Osteocyte (in vitro differentiated cells): Measurements from ENCODE around the gene PIK3C3. TPM values are rescaled to one million over a fixed set of nuclear protein-coding genes. Genes with fewer than 3 reads are reported as not detected.

Source experiments
- DNase-seq: peaks from one replicate; pipeline ENCODE4 v3.0.0; 2021; ENCODE audit warnings: mixed read lengths; ENCODE audit not compliant: unreplicated experiment; ENCODE audit errors: extremely low spot score
- H3K27ac Mint-ChIP-seq: one replicate; pipeline ENCODE4 v1.8.0; 2021; ENCODE audit warnings: mild to moderate bottlenecking, mixed read lengths; ENCODE audit not compliant: unreplicated experiment
- H3K27me3 Mint-ChIP-seq: one replicate; pipeline ENCODE4 v1.8.0; 2021; ENCODE audit warnings: mixed read lengths; ENCODE audit not compliant: unreplicated experiment
- H3K36me3 Mint-ChIP-seq: one replicate; pipeline ENCODE4 v1.8.0; 2021; ENCODE audit warnings: mixed read lengths; ENCODE audit not compliant: unreplicated experiment
- H3K4me1 Mint-ChIP-seq: one replicate; pipeline ENCODE4 v1.8.0; 2021; ENCODE audit warnings: mixed read lengths; ENCODE audit not compliant: unreplicated experiment
- H3K4me3 Mint-ChIP-seq: one replicate; pipeline ENCODE4 v1.8.0; 2021; ENCODE audit warnings: mild to moderate bottlenecking, moderate library complexity, mixed read lengths; ENCODE audit not compliant: unreplicated experiment
- H3K9me3 Mint-ChIP-seq: one replicate; pipeline ENCODE4 v1.8.0; 2021; ENCODE audit warnings: mixed read lengths; ENCODE audit not compliant: unreplicated experiment
- total RNA-seq: library from RNA; stranded (reverse); gene quantifications from 2 replicates; pipeline ENCODE4 v1.2.1, GENCODE V29; 2021
- TF ChIP-seq, protein P1 (sequence below): fragments of 200-600 bp; sonication (generic); IDR thresholded peaks from 2 replicates; pipeline ENCODE4 v1.5.0; 2021; ENCODE audit warnings: antibody characterized with exemption, mild to moderate bottlenecking, moderate library complexity

The PIK3C3 gene
- total RNA-seq, 1 donor from 2014 or later, result 75.1 TPM

DNA sequence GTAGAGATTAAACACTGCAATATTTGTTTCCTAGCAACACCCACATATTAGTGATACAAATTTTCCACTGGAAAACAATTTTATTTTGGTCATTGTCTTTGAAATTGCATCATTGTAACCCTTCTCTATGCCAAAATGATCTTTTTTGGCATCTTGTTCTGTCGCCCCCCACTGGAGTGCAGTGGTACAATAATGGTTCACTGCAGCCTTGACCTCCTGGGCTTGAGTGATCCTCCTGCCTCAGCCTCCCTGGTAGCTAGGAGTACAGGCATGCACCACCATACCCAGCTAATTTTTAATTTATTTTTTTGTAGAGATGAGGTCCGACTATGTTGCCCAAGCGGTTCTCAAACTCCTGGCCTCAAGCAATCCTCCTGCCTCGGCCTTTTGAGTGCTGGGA is 117.4 kb downstream of the PIK3C3 start:
- TF ChIP-seq, protein P1, sequence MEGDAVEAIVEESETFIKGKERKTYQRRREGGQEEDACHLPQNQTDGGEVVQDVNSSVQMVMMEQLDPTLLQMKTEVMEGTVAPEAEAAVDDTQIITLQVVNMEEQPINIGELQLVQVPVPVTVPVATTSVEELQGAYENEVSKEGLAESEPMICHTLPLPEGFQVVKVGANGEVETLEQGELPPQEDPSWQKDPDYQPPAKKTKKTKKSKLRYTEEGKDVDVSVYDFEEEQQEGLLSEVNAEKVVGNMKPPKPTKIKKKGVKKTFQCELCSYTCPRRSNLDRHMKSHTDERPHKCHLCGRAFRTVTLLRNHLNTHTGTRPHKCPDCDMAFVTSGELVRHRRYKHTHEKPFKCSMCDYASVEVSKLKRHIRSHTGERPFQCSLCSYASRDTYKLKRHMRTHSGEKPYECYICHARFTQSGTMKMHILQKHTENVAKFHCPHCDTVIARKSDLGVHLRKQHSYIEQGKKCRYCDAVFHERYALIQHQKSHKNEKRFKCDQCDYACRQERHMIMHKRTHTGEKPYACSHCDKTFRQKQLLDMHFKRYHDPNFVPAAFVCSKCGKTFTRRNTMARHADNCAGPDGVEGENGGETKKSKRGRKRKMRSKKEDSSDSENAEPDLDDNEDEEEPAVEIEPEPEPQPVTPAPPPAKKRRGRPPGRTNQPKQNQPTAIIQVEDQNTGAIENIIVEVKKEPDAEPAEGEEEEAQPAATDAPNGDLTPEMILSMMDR, result no peak
- DNase-seq, result no peak
- no peak overlapping the region for H3K27ac Mint-ChIP-seq
- no peaks in the 10 kb centered on the region for H3K27me3 Mint-ChIP-seq
- H3K4me1 Mint-ChIP-seq, result no peaks in the 10 kb centered on the region
- no peak overlapping the region for H3K4me3 Mint-ChIP-seq
- peaks cover 57% of the 10 kb centered on the region for H3K36me3 Mint-ChIP-seq
- H3K9me3 Mint-ChIP-seq, result no peaks in the 10 kb centered on the region

DNA sequence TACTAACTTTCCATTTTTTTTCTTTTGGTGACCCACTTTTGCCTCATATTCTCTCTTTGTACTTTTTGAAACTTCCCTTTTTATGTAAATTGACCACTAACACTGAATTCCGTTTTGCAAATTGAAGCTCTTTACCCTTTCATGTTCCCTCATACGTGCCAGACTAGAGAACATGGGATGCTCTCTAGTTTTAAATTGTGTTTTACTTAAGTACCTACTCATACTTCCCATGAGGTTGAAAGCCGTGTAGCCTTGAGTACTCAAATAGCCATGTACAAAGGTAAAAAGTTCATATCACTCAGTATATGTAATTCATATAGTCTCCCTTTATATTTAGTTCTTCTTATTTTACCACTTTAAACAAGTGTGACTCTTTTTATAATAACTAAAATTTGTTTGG is 119.7 kb downstream of the PIK3C3 start:
- Mint-ChIP-seq H3K4me1 (no peaks in the 10 kb centered on the region), H3K27ac (no peak overlapping the region), H3K36me3 (peaks cover 50% of the 10 kb centered on the region), H3K27me3 (no peaks in the 10 kb centered on the region), H3K4me3 (no peak overlapping the region), H3K9me3 (no peaks in the 10 kb centered on the region)
- TF ChIP-seq, protein P1, result no peak
- no peak for DNase-seq

DNA sequence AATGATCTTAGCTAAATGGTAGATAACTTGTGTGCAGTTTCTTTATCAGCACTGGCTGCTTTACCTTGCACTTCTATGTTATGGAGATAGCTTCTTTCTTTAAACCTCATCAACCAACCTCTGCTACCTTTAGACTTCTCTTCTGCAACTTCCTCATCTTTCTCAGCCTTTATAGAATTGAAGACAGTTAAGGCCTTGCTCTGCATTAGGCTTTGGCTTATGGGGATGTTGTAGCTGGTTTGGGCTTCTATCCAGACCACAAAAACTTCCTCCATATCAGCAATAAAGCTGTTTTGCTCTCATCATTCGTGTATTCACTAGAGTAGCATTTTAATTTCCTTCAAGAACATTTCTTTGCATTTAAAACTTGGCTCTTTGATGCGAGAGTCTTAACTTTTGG is 123.7 kb downstream of the PIK3C3 start:
- no peak overlapping the region for H3K4me3 Mint-ChIP-seq
- no peaks in the 10 kb centered on the region for H3K27me3 Mint-ChIP-seq

DNA sequence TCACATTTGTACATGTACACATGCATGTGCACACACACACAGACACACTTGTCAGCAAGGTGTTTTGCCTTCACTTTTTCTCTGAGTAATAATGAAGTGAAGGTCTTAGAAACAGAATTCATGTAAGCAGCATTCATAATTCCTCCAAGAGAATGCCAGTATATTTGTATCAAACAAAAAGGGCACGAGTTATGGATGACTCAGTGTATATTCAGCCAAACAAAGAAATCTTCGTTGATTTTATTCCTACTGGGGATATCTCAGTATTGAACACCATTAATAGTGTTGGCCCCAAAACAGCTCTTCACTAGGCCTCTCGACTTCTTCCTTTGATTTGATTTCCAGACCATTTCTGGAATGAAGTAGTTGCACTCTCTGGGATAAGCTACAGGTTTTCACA is 125.3 kb downstream of the PIK3C3 start:
- Mint-ChIP-seq H3K9me3 (no peaks in the 10 kb centered on the region), H3K4me1 (no peaks in the 10 kb centered on the region), H3K27me3 (no peaks in the 10 kb centered on the region), H3K36me3 (peaks cover 41% of the 10 kb centered on the region), H3K27ac (no peak overlapping the region), H3K4me3 (no peak overlapping the region)
- TF ChIP-seq, protein P1, result no peak
- no peak for DNase-seq

More for the DNA sequence above, 123.7 kb downstream of the PIK3C3 start:
- Mint-ChIP-seq H3K27ac (no peak overlapping the region), H3K9me3 (no peaks in the 10 kb centered on the region), H3K4me1 (no peaks in the 10 kb centered on the region), H3K36me3 (peaks cover 46% of the 10 kb centered on the region)
- DNase-seq, result no peak
- TF ChIP-seq, protein P1, result no peak

DNA sequence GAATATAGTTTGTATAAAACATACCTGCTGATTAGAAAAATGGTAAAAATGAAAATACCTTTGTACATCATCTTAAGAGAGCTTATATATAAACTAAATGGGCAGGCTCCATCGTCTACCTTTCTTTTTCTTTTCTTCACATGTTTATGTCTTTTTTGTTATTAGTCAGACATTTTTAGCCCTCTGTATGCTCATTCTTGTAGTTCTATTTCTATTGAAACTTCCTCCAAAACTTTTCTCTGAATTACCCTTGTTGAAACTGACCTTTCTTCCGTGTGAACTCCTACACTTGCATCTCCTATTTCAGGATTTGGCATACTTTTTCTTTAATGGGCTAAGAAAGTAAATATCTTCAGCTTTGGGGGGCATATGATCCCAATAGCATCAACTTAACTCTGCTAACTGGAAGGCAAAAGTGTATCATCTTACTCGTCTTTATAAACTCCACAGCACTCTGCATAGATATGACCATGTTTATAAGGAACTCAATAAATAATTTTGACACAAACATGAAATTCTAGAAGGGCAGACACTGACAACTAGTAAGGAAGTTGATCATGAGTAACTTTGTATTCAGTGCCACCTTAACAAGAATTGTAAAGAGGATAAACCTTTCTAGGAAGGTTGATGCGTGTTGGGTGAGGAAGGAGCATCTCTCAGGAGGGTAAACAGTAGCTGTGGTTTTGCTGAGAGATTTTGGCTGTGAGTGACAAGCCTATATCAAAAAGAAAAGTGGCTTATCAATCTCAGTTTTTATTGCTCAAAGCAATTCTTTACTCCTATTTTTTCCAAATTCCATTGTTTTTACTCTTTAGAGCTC is 127.6 kb downstream of the PIK3C3 start:
- TF ChIP-seq, protein P1, result no peak
- Mint-ChIP-seq H3K9me3 (no peaks in the 10 kb centered on the region), H3K4me1 (no peaks in the 10 kb centered on the region), H3K27ac (no peak overlapping the region), H3K4me3 (no peak overlapping the region), H3K36me3 (peaks cover 35% of the 10 kb centered on the region), H3K27me3 (no peaks in the 10 kb centered on the region)
- no peak for DNase-seq
